Neural cell (in vitro differentiated cells): ENCODE results near the gene HSDL2. TPM values are rescaled to one million over a fixed set of nuclear protein-coding genes. Genes with fewer than 3 reads are reported as not detected.

Experiments used
- H2AFZ ChIP-seq: fragments of 200-600, 300-800 bp; sonication (generic), shearing (Covaris generic); 2 replicates; pipeline ENCODE4 v1.6.0; 2014; ENCODE audit warnings: low read depth, mild to moderate bottlenecking, antibody characterized with exemption, low read length, moderate library complexity
- H3F3A ChIP-seq: fragments of 200-600 bp; shearing (Covaris generic); 2 replicates; pipeline ENCODE4 v1.6.1; 2016; ENCODE audit warnings: mild to moderate bottlenecking, moderate library complexity, mixed read lengths, antibody characterized with exemption, low read length; ENCODE audit not compliant: insufficient read depth, poor library complexity, severe bottlenecking
- H3K27ac ChIP-seq: fragments of 200-600, 300-800 bp; sonication (generic), shearing (Covaris generic); 2 replicates; pipeline ENCODE4 v1.5.1; 2014; ENCODE audit warnings: mild to moderate bottlenecking, low read length, moderate library complexity
- H3K27me3 ChIP-seq: fragments of 300-800, 200-600 bp; sonication (generic), shearing (Covaris generic); 2 replicates; pipeline ENCODE4 v1.6.0; 2014; ENCODE audit warnings: mild to moderate bottlenecking, low read depth, low read length, moderate library complexity; ENCODE audit not compliant: insufficient read depth
- H3K36me3 ChIP-seq: fragments of 300-800, 200-600 bp; sonication (generic), shearing (Covaris generic); 2 replicates; pipeline ENCODE4 v1.5.1; 2014; ENCODE audit warnings: mild to moderate bottlenecking, antibody characterized with exemption, low read length, moderate library complexity; ENCODE audit not compliant: insufficient read depth
- H3K4me2 ChIP-seq: fragments of 300-800, 200-600 bp; sonication (generic), shearing (Covaris generic); 2 replicates; pipeline ENCODE4 v1.6.0; 2014; ENCODE audit warnings: mild to moderate bottlenecking, low read length
- H3K4me3 ChIP-seq: fragments of 300-800, 200-600 bp; sonication (generic), shearing (Covaris generic); 2 replicates; pipeline ENCODE4 v1.5.1; 2014; ENCODE audit warnings: mild to moderate bottlenecking, low read length, moderate library complexity
- H3K79me2 ChIP-seq: fragments of 200-600 bp; shearing (Covaris generic); replicated peaks from 2 replicates; pipeline ENCODE4 v1.6.0; 2014; ENCODE audit warnings: mild to moderate bottlenecking, low read length, moderate library complexity; ENCODE audit not compliant: insufficient read depth
- H3K9ac ChIP-seq: fragments of 300-800, 200-600 bp; sonication (generic), shearing (Covaris generic); 2 replicates; pipeline ENCODE4 v1.6.1; 2016; ENCODE audit warnings: mild to moderate bottlenecking, low read length, mixed read lengths
- H3K9me2 ChIP-seq: fragments of 200-600 bp; shearing (Covaris generic); 2 replicates; pipeline ENCODE4 v1.6.1; 2016; ENCODE audit warnings: mild to moderate bottlenecking, low read length, mixed read lengths; ENCODE audit not compliant: insufficient read depth
- H3K9me3 ChIP-seq: fragments of 200-600, 300-800 bp; sonication (generic), shearing (Covaris generic); 2 replicates; pipeline ENCODE4 v1.6.1; 2016; ENCODE audit warnings: mild to moderate bottlenecking, mixed run types, low read length, moderate library complexity, mixed read lengths
- H4K20me1 ChIP-seq: fragments of 200-600 bp; shearing (Covaris generic); 2 replicates; pipeline ENCODE4 v1.6.1; 2016; ENCODE audit warnings: mild to moderate bottlenecking, mixed run types; ENCODE audit not compliant: insufficient read depth
- EP300 ChIP-seq: fragments of 450-650 bp; conservative IDR thresholded peaks from 2 replicates; pipeline ENCODE4 v1.6.1; 2014; ENCODE audit warnings: antibody characterized with exemption, mild to moderate bottlenecking, moderate library complexity; ENCODE audit not compliant: poor library complexity, severe bottlenecking
- EZH2 ChIP-seq: fragments of 200-600, 300-800 bp; shearing (Covaris generic), sonication (generic); IDR thresholded peaks from 2 replicates; pipeline ENCODE4 v1.6.1; 2014; ENCODE audit warnings: antibody characterized with exemption, low read length, borderline replicate concordance, mild to moderate bottlenecking; ENCODE audit not compliant: insufficient read depth, poor library complexity, severe bottlenecking
- MXI1 ChIP-seq: fragments of 450-650 bp; conservative IDR thresholded peaks from 2 replicates; pipeline ENCODE4 v1.6.1; 2014; ENCODE audit warnings: antibody characterized with exemption, mild to moderate bottlenecking; ENCODE audit not compliant: poor library complexity, severe bottlenecking
- POLR2AphosphoS5 ChIP-seq: IDR thresholded peaks from 2 replicates; pipeline ENCODE4 v1.6.1; 2012
- RAD21 ChIP-seq: fragments of 450-650 bp; conservative IDR thresholded peaks from 2 replicates; pipeline ENCODE4 v1.6.1; 2014; ENCODE audit warnings: antibody characterized with exemption, mild to moderate bottlenecking, moderate library complexity
- REST ChIP-seq: IDR thresholded peaks from 2 replicates; pipeline ENCODE4 v1.6.1; 2012; ENCODE audit warnings: borderline replicate concordance
- SMC3 ChIP-seq: fragments of 450-650 bp; conservative IDR thresholded peaks from 2 replicates; pipeline ENCODE4 v1.6.1; 2014; ENCODE audit warnings: antibody characterized with exemption, mild to moderate bottlenecking, moderate library complexity; ENCODE audit not compliant: poor library complexity
- TAF1 ChIP-seq: IDR thresholded peaks from 2 replicates; pipeline ENCODE4 v1.6.1; 2012; ENCODE audit warnings: low read depth
- polyA plus RNA-seq: library from polyadenylated mRNA; depleted of rRNA; stranded (reverse); fragments of >200 nt; gene quantifications from 2 replicates; pipeline ENCODE4 v1.2.3, GENCODE V29; 2014
- TF ChIP-seq, protein P1 (sequence below): fragments of 450-650 bp; IDR thresholded peaks from 2 replicates; pipeline ENCODE4 v1.5.1; 2014; ENCODE audit warnings: antibody characterized with exemption, mild to moderate bottlenecking, moderate library complexity; ENCODE audit not compliant: poor library complexity, severe bottlenecking

The HSDL2 gene
- polyA plus RNA-seq, 1 donor from 2014 or later, result 9.0 TPM

DNA sequence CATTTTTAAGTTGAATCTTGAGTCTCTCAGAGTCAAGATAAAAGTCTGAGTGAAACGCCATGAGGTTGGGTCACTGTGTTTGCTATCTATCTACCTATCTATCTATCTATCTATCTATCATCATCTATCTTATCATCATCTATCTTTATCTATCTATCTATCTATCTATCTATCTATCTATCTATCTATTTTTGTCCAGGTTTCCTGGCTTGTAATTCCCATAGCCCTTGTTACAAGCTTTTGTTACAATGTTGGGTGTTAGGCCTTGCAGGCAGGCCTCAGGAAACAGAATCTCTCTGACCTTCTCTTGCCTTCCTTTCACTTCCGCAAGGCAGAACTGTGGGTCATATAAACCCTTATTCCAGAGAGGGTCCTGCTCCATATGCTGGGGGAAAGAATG, 94.1 kb downstream of the HSDL2 start:
- TF ChIP-seq POLR2AphosphoS5 (no peak), SMC3 (no peak), EZH2 (no peak), MXI1 (no peak), EP300 (no peak)
- TF ChIP-seq, protein P1, sequence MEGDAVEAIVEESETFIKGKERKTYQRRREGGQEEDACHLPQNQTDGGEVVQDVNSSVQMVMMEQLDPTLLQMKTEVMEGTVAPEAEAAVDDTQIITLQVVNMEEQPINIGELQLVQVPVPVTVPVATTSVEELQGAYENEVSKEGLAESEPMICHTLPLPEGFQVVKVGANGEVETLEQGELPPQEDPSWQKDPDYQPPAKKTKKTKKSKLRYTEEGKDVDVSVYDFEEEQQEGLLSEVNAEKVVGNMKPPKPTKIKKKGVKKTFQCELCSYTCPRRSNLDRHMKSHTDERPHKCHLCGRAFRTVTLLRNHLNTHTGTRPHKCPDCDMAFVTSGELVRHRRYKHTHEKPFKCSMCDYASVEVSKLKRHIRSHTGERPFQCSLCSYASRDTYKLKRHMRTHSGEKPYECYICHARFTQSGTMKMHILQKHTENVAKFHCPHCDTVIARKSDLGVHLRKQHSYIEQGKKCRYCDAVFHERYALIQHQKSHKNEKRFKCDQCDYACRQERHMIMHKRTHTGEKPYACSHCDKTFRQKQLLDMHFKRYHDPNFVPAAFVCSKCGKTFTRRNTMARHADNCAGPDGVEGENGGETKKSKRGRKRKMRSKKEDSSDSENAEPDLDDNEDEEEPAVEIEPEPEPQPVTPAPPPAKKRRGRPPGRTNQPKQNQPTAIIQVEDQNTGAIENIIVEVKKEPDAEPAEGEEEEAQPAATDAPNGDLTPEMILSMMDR, result no peak
- no peaks in the 10 kb centered on the region for H3K79me2 ChIP-seq
- H2AFZ ChIP-seq, result no peak overlapping the region
- H3K27me3 ChIP-seq, result no peaks in the 10 kb centered on the region
- no peaks in the 10 kb centered on the region for H3K9me2 ChIP-seq
- no peak overlapping the region for H3K4me3 ChIP-seq
- H3K9me3 ChIP-seq, result no peaks in the 10 kb centered on the region
- H3K27ac ChIP-seq, result no peak overlapping the region
- no peaks in the 10 kb centered on the region for H4K20me1 ChIP-seq
- H3K36me3 ChIP-seq, result no peaks in the 10 kb centered on the region
- no peaks in the 10 kb centered on the region for H3F3A ChIP-seq
- no peak overlapping the region for H3K9ac ChIP-seq
- H3K4me2 ChIP-seq, result no peak overlapping the region

- H3K9me3 ChIP-seq, result no peaks in the 10 kb centered on the region
- H3K27me3 ChIP-seq, result no peaks in the 10 kb centered on the region
- H3K4me2 ChIP-seq, result no peak overlapping the region
- H3K27ac ChIP-seq, result no peak overlapping the region
- no peaks in the 10 kb centered on the region for H4K20me1 ChIP-seq
- no peak for TF ChIP-seq REST
- no peak for TF ChIP-seq EP300
- TF ChIP-seq TAF1, result no peak
- TF ChIP-seq RAD21, result no peak
- no peak for TF ChIP-seq EZH2
- no peak for TF ChIP-seq MXI1
- no peak for TF ChIP-seq POLR2AphosphoS5
- TF ChIP-seq, protein P1, result no peak
- no peak for TF ChIP-seq SMC3
- no peak overlapping the region for H3K9ac ChIP-seq
- H2AFZ ChIP-seq, result no peak overlapping the region
- no peaks in the 10 kb centered on the region for H3K79me2 ChIP-seq
- no peaks in the 10 kb centered on the region for H3F3A ChIP-seq
- H3K9me2 ChIP-seq, result no peaks in the 10 kb centered on the region
- H3K36me3 ChIP-seq, result no peaks in the 10 kb centered on the region
- no peak overlapping the region for H3K4me3 ChIP-seq
Observed at GRCh38 chr9:112475318-112475717, 95.4 kb downstream of the HSDL2 start.
